ENCODE measurements around the gene HCN3. TPM values are rescaled to one million over a fixed set of nuclear protein-coding genes. Genes with fewer than 3 reads are reported as not detected.

HCN3 gene
- total RNA-seq, 1 donor from 2014 or later = 4.1 TPM

GRCh38 chr1:155236451-155236850 lies 40.8 kb upstream of the HCN3 start:
- TF ChIP-seq CTCF (IDR thresholded peaks at IDR 0.05) = no peak
- Mint-ChIP-seq H3K27ac (ENCODE audit: unreplicated experiment) (no peak overlapping the region), H3K4me1 (ENCODE audit: unreplicated experiment) (peaks cover 28% of the 10 kb centered on the region), H3K36me3 (ENCODE audit: unreplicated experiment) (peaks cover 17% of the 10 kb centered on the region), H3K9me3 (ENCODE audit: unreplicated experiment) (no peaks in the 10 kb centered on the region), H3K27me3 (ENCODE audit: unreplicated experiment) (no peaks in the 10 kb centered on the region), H3K4me3 (ENCODE audit: unreplicated experiment) (no peak overlapping the region)
- DNase-seq (ENCODE audit: extremely low spot score, unreplicated experiment) = no peak

- Mint-ChIP-seq H3K9me3 (ENCODE audit: unreplicated experiment) (no peaks in the 10 kb centered on the region), H3K27me3 (ENCODE audit: unreplicated experiment) (no peaks in the 10 kb centered on the region), H3K36me3 (ENCODE audit: unreplicated experiment) (peaks cover 11% of the 10 kb centered on the region), H3K27ac (ENCODE audit: unreplicated experiment) (peak overlapping the region; percentile 79), H3K4me1 (ENCODE audit: unreplicated experiment) (peaks cover 39% of the 10 kb centered on the region), H3K4me3 (ENCODE audit: unreplicated experiment) (peak overlapping the region; percentile 80)
- no peak for TF ChIP-seq CTCF (IDR thresholded peaks at IDR 0.05)
- no peak for DNase-seq (ENCODE audit: extremely low spot score, unreplicated experiment)
Observed at GRCh38 chr1:155241069-155241679, 36.1 kb upstream of the HCN3 start.

GRCh38 chr1:155241841-155242264 lies 35.4 kb upstream of the HCN3 start:
- H3K27me3 Mint-ChIP-seq (ENCODE audit: unreplicated experiment) = no peaks in the 10 kb centered on the region

GRCh38 chr1:155242805-155243358 lies 34.4 kb upstream of the HCN3 start:
- no peak for TF ChIP-seq CTCF (IDR thresholded peaks at IDR 0.05)
- peaks cover 39% of the 10 kb centered on the region for H3K4me1 Mint-ChIP-seq (ENCODE audit: unreplicated experiment)
- DNase-seq (ENCODE audit: extremely low spot score, unreplicated experiment) = no peak
- peak overlapping the region; percentile 80 for H3K27ac Mint-ChIP-seq (ENCODE audit: unreplicated experiment)
- no peaks in the 10 kb centered on the region for H3K9me3 Mint-ChIP-seq (ENCODE audit: unreplicated experiment)
- H3K36me3 Mint-ChIP-seq (ENCODE audit: unreplicated experiment) = peaks cover 6% of the 10 kb centered on the region
- H3K4me3 Mint-ChIP-seq (ENCODE audit: unreplicated experiment) = peak overlapping the region; percentile 72
- no peaks in the 10 kb centered on the region for H3K27me3 Mint-ChIP-seq (ENCODE audit: unreplicated experiment)

More at GRCh38 chr1:155241841-155242264, 35.4 kb upstream of the HCN3 start:
- peak overlapping the region; percentile 79 for H3K27ac Mint-ChIP-seq (ENCODE audit: unreplicated experiment)
- no peak for DNase-seq (ENCODE audit: extremely low spot score, unreplicated experiment)
- H3K9me3 Mint-ChIP-seq (ENCODE audit: unreplicated experiment) = no peaks in the 10 kb centered on the region
- peaks cover 10% of the 10 kb centered on the region for H3K36me3 Mint-ChIP-seq (ENCODE audit: unreplicated experiment)
- no peak overlapping the region for H3K4me3 Mint-ChIP-seq (ENCODE audit: unreplicated experiment)
- H3K4me1 Mint-ChIP-seq (ENCODE audit: unreplicated experiment) = peaks cover 39% of the 10 kb centered on the region
- no peak for TF ChIP-seq CTCF (IDR thresholded peaks at IDR 0.05)

- H3K9me3 Mint-ChIP-seq (ENCODE audit: unreplicated experiment) = no peaks in the 10 kb centered on the region
- peak overlapping the region; percentile 72 for H3K4me3 Mint-ChIP-seq (ENCODE audit: unreplicated experiment)
- H3K27me3 Mint-ChIP-seq (ENCODE audit: unreplicated experiment) = no peaks in the 10 kb centered on the region
- peaks cover 38% of the 10 kb centered on the region for H3K4me1 Mint-ChIP-seq (ENCODE audit: unreplicated experiment)
- peak; percentile 99 for DNase-seq (ENCODE audit: extremely low spot score, unreplicated experiment)
- peak overlapping the region; percentile 80 for H3K27ac Mint-ChIP-seq (ENCODE audit: unreplicated experiment)
- TF ChIP-seq CTCF (IDR thresholded peaks at IDR 0.05) = peak; percentile 36
- H3K36me3 Mint-ChIP-seq (ENCODE audit: unreplicated experiment) = peaks cover 7% of the 10 kb centered on the region
Observed at GRCh38 chr1:155244368-155245162, 32.7 kb upstream of the HCN3 start.
